PFSK-1 (cell line): ENCODE measurements around the gene GLI2.

Source experiments
- FOXP2 ChIP-seq: optimal IDR thresholded peaks from 2 replicates; pipeline ENCODE3; 2011; ENCODE audit warnings: borderline replicate concordance, control low read depth, inconsistent platforms; ENCODE audit not compliant: insufficient read depth; ENCODE audit errors: extremely low read length, extremely low read depth
- POLR2AphosphoS5 ChIP-seq: IDR thresholded peaks from 2 replicates; pipeline ENCODE4 v1.6.1; 2012; ENCODE audit warnings: low read depth, mild to moderate bottlenecking, control low read depth, low read length, moderate library complexity
- SIN3A ChIP-seq: IDR thresholded peaks from 2 replicates; pipeline ENCODE4 v1.6.1; 2012; ENCODE audit warnings: mild to moderate bottlenecking, low read length, moderate library complexity, borderline replicate concordance; ENCODE audit not compliant: insufficient read depth
- TAF1 ChIP-seq: IDR thresholded peaks from 2 replicates; pipeline ENCODE4 v1.6.1; 2012; ENCODE audit warnings: low read length, control low read depth, borderline replicate concordance; ENCODE audit not compliant: insufficient read depth
- TF ChIP-seq, protein P1 (sequence below), 2 experiments: IDR thresholded peaks; 2 replicates each; pipeline versions ENCODE4 v1.6.1 to v1.8.0; 2011 to 2012; ENCODE audit warnings: low read depth in 2 of 2, low read length in 2 of 2, control low read depth in 1 of 2, inconsistent platforms in 1 of 2, mild to moderate bottlenecking in 1 of 2, moderate library complexity in 1 of 2; ENCODE audit not compliant: insufficient read depth in 1 of 2

Gene GLI2

DNA sequence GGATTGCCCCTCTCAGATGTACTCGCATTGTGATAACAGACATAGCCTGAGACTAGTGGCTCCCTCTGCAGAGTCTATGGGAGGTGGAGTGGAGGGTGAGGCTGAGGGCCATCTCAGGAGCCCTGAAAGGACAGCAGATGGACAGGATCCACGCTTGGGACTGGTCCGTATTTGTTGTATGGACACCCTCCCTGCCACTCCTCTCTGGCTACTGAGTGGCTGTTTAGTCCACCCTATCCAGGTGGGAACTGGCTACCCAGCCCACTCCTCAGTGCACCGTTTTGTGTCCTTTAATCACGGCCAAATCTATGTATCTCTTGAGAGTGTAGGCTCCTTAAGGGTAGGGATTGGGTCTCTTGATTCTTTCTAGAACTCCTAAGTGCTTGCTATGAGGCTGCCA is 4.5 kb upstream of the GLI2 start:
- TF ChIP-seq SIN3A (no peak), FOXP2 (no peak), POLR2AphosphoS5 (no peak), TAF1 (no peak)
- TF ChIP-seq, protein P1, sequence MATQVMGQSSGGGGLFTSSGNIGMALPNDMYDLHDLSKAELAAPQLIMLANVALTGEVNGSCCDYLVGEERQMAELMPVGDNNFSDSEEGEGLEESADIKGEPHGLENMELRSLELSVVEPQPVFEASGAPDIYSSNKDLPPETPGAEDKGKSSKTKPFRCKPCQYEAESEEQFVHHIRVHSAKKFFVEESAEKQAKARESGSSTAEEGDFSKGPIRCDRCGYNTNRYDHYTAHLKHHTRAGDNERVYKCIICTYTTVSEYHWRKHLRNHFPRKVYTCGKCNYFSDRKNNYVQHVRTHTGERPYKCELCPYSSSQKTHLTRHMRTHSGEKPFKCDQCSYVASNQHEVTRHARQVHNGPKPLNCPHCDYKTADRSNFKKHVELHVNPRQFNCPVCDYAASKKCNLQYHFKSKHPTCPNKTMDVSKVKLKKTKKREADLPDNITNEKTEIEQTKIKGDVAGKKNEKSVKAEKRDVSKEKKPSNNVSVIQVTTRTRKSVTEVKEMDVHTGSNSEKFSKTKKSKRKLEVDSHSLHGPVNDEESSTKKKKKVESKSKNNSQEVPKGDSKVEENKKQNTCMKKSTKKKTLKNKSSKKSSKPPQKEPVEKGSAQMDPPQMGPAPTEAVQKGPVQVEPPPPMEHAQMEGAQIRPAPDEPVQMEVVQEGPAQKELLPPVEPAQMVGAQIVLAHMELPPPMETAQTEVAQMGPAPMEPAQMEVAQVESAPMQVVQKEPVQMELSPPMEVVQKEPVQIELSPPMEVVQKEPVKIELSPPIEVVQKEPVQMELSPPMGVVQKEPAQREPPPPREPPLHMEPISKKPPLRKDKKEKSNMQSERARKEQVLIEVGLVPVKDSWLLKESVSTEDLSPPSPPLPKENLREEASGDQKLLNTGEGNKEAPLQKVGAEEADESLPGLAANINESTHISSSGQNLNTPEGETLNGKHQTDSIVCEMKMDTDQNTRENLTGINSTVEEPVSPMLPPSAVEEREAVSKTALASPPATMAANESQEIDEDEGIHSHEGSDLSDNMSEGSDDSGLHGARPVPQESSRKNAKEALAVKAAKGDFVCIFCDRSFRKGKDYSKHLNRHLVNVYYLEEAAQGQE (IDR thresholded peaks at IDR 0.05; ENCODE audit: insufficient read depth in 1 of 2, low read depth in 2 of 2, low read length in 2 of 2), result no peak

DNA sequence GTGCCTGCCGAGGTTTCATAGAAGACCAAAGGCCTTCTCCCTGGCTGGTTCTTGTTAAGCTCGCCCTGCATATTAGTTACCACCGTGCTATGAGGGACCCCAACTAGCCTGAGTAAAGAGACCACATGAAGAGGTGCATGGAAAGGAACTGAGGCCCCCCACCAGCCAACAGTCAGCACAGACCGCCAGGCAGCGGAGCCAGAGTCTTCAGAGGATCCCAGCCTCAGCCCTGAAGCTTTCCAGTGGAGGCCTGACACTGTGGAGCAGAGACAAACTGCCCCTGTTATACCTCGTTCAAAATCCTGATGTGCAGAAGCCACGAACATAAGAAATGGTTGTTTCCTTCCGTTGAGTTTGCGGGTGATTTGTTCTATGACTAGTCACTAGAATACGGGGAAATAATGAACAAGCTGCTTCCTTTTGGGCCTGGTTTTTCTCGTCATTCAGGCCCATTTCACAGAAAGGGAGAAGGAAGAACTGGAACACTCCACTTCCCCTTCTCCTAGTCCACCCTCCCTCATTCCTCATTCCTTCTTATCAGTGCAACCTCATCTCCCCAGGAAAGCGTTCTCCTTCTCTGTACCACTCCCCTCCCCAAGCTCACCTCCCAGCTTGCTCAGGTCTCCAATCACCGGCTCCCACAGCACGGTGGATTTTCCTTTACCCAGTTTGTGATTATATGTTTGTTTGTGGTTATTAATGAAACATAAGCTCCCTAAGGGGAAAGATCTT is 3.0 kb upstream of the GLI2 start:
- TF ChIP-seq, protein P1 (IDR thresholded peaks at IDR 0.05; ENCODE audit: insufficient read depth in 1 of 2, low read depth in 2 of 2, low read length in 2 of 2), result no peak
- TF ChIP-seq SIN3A (no peak), FOXP2 (no peak), POLR2AphosphoS5 (no peak), TAF1 (no peak)

DNA sequence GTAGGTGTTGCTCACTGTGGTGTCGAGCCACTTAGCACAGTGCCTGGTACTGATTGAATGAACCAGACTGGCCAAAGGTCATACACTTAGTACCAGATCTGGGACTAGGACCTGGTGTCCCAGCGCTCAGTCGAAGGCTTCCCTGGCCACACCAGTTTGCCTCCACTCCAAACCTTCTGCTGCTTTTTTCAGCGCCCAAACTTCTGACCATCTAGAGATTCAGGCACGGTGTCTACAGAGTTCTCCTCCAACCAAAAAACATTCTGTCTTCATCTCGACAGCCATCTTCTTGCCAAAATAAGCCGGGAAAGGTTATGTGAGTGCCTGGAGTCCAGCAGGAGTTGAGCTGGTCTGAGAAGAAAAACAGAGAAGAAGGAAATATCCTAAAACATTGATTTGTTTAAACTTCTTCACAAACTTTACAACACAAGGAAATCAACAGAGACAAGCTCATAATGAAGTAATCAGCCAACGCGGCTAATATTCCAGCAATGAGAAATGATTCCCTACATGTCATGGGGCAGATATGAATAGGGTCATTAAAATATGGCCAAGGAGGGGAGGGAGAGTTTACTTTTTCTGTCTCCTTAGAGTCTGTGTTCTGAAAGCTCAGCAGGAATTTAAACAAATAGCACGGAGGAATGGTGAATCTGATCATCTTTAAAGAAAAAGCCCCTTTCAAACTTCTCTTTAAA is 2.3 kb upstream of the GLI2 start:
- TF ChIP-seq TAF1 (no peak), SIN3A (no peak), FOXP2 (no peak), POLR2AphosphoS5 (no peak)
- TF ChIP-seq, protein P1 (IDR thresholded peaks at IDR 0.05; ENCODE audit: insufficient read depth in 1 of 2, low read depth in 2 of 2, low read length in 2 of 2), result no peak

DNA sequence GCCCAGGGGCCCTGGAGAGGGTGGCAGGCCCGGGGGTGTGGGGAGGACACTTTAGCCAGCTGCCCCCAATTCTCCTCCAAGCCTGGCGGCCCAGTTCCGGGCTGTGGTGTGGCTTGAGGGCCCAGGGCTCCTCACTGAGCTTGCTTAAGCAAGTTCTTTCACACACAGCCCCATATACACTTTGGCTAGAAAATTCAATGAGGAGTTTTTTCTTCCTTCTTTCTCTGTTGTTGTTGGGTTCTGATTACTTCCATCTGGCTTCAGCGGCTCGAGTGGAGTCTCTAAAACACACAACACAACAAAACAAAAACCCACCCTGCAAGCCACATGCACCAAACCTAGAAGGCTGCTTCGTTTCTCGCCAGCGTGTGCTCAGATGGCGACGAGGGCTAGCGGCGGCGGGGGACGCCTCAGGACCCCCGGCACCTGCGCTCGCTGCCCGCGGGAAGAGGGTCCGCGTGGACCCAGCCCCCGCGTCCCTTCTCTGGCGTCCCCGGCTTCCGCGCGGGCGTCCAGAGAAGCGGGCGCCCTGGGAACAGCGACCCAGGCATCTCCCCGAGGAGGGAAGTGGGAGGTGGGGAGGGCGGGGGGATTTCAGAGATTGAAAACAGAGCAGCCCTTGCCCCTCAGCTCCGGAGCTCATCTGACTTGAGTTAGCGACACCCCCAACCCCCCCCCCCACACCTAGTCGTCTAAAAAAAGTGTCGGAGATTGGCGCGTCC is 577 bp upstream of the GLI2 start:
- TF ChIP-seq SIN3A (no peak), TAF1 (no peak), FOXP2 (no peak)

DNA sequence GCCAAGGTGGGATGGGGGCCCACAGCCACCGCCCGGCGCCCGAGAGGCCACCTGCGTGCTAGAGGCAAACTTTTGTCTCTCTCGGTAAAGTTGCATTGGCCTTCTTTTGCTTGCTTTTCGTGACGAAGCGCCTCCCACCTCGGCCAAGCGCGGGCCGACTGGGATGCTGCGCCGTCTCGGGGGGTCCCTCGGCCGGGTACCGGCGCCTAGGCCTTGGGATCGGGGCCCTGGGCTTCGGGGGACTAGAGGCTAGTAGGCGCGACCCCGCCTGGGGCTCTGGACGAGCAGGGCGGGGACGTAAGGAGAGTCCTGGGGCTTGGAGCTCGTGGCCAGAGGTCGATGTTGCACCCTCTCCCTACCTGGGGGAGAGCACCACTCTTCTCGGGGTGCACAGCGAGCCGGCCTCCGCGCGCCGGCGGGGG is 545 bp downstream of the GLI2 start:
- TF ChIP-seq POLR2AphosphoS5 (no peak), TAF1 (no peak), FOXP2 (no peak), SIN3A (no peak)
- TF ChIP-seq, protein P1 (IDR thresholded peaks at IDR 0.05; ENCODE audit: insufficient read depth in 1 of 2, low read depth in 2 of 2, low read length in 2 of 2), result no peak
